AG10803 (cell line): Measurements from ENCODE around the gene CAMSAP2.

Experiments used
- DNase-seq: peaks from one replicate; pipeline ENCODE4 v3.0.0; 2010; ENCODE audit warnings: low read depth
- H3K4me3 ChIP-seq: 2 replicates; pipeline ENCODE4 v1.5.1; 2011; ENCODE audit warnings: mild to moderate bottlenecking, low read length, control low read depth
- CTCF ChIP-seq: conservative IDR thresholded peaks from 2 replicates; pipeline ENCODE4 v1.5.1; 2011; ENCODE audit warnings: mild to moderate bottlenecking, low read length, control low read depth, inconsistent platforms

Gene CAMSAP2

GRCh38 chr1:200707116-200707515, 31.6 kb upstream of the CAMSAP2 start:
- no peak for DNase-seq
- TF ChIP-seq CTCF = no peak
- H3K4me3 ChIP-seq = no peak overlapping the region

GRCh38 chr1:200708161-200708560, 30.5 kb upstream of the CAMSAP2 start:
- H3K4me3 ChIP-seq = no peak overlapping the region
- DNase-seq = no peak
- TF ChIP-seq CTCF = no peak

- TF ChIP-seq CTCF = no peak
- no peak for DNase-seq
- H3K4me3 ChIP-seq = no peak overlapping the region
Observed at GRCh38 chr1:200708769-200709168, 29.9 kb upstream of the CAMSAP2 start.

- TF ChIP-seq CTCF = no peak
- no peak for DNase-seq
- H3K4me3 ChIP-seq = no peak overlapping the region
Observed at GRCh38 chr1:200710166-200710565, 28.5 kb upstream of the CAMSAP2 start.

- no peak for TF ChIP-seq CTCF
- DNase-seq = no peak
- H3K4me3 ChIP-seq = no peak overlapping the region
Observed at GRCh38 chr1:200714504-200715187, 24.0 kb upstream of the CAMSAP2 start.

GRCh38 chr1:200720199-200720598, 18.5 kb upstream of the CAMSAP2 start:
- H3K4me3 ChIP-seq = no peak overlapping the region
- DNase-seq = no peak
- TF ChIP-seq CTCF = no peak

- no peak for TF ChIP-seq CTCF
- DNase-seq = no peak
Observed at GRCh38 chr1:200724064-200724463, 14.6 kb upstream of the CAMSAP2 start.

More at GRCh38 chr1:200724064-200724463, 14.6 kb upstream of the CAMSAP2 start:
- H3K4me3 ChIP-seq = no peak overlapping the region
